Neural progenitor cell (in vitro differentiated cells): Measurements from ENCODE around the gene SPECC1L. TPM values are rescaled to one million over a fixed set of nuclear protein-coding genes. Genes with fewer than 3 reads are reported as not detected.

Experiments used
- DNase-seq: peaks from one replicate; pipeline ENCODE4 v3.0.0-alpha.2; 2016; ENCODE audit warnings: low spot score
- H2AFZ ChIP-seq: fragments of 200-600 bp; sonication (generic); replicated peaks from 2 replicates; pipeline ENCODE4 v1.6.1; 2016; ENCODE audit warnings: antibody characterized with exemption
- H3F3A ChIP-seq: fragments of 200-600 bp; sonication (generic); 2 replicates; pipeline ENCODE4 v1.6.1; 2016; ENCODE audit warnings: antibody characterized with exemption, low read depth
- H3K27ac ChIP-seq: fragments of 200-600 bp; sonication (generic); 2 replicates; pipeline ENCODE4 v1.5.1; 2016; ENCODE audit warnings: mild to moderate bottlenecking
- H3K27me3 ChIP-seq: fragments of 200-600 bp; sonication (generic); 2 replicates; pipeline ENCODE4 v1.6.1; 2016; ENCODE audit warnings: mild to moderate bottlenecking, moderate library complexity
- H3K36me3 ChIP-seq: fragments of 200-600 bp; sonication (generic); 2 replicates; pipeline ENCODE4 v1.5.1; 2016
- H3K4me1 ChIP-seq: fragments of 200-600 bp; sonication (generic); 2 replicates; pipeline ENCODE4 v1.6.1; 2016; ENCODE audit warnings: mixed run types
- H3K4me2 ChIP-seq: fragments of 200-600 bp; sonication (generic); 2 replicates; pipeline ENCODE4 v1.6.1; 2016
- H3K4me3 ChIP-seq: fragments of 200-600 bp; sonication (generic); 2 replicates; pipeline ENCODE4 v1.5.1; 2016
- H3K79me2 ChIP-seq: fragments of 200-600 bp; sonication (generic); 2 replicates; pipeline ENCODE4 v1.6.1; 2016; ENCODE audit warnings: low read depth
- H3K9ac ChIP-seq: fragments of 200-600 bp; sonication (generic); 2 replicates; pipeline ENCODE4 v1.6.1; 2016
- H3K9me3 ChIP-seq: fragments of 200-600 bp; sonication (generic); 2 replicates; pipeline ENCODE4 v1.5.1; 2016; ENCODE audit warnings: low read depth
- H4K20me1 ChIP-seq: fragments of 200-600 bp; sonication (generic); 2 replicates; pipeline ENCODE4 v1.6.1; 2016; ENCODE audit warnings: low read depth
- H3K27ac Mint-ChIP-seq: 3 replicates; pipeline ENCODE4 v1.8.0; 2021; ENCODE audit warnings: mixed read lengths
- H3K27me3 Mint-ChIP-seq: 2 replicates; pipeline ENCODE4 v1.8.0; 2022; ENCODE audit warnings: low read depth, mild to moderate bottlenecking, inconsistent platforms, moderate library complexity, mixed read lengths; ENCODE audit not compliant: insufficient read depth
- H3K36me3 Mint-ChIP-seq: 3 replicates; pipeline ENCODE4 v1.8.0; 2021; ENCODE audit warnings: mixed read lengths
- H3K4me1 Mint-ChIP-seq: 3 replicates; pipeline ENCODE4 v1.8.0; 2021; ENCODE audit warnings: mixed read lengths
- H3K4me3 Mint-ChIP-seq: 3 replicates; pipeline ENCODE4 v1.8.0; 2021; ENCODE audit warnings: mild to moderate bottlenecking, moderate library complexity, mixed read lengths
- H3K9me3 Mint-ChIP-seq: 3 replicates; pipeline ENCODE4 v1.8.0; 2020; ENCODE audit warnings: mixed read lengths
- CTCF ChIP-seq: fragments of 200-600 bp; sonication (generic); IDR thresholded peaks from 2 replicates; pipeline ENCODE4 v1.5.1; 2017; ENCODE audit warnings: antibody characterized with exemption, mild to moderate bottlenecking
- EZH2 ChIP-seq: fragments of 200-600 bp; sonication (generic); IDR thresholded peaks from 2 replicates; pipeline ENCODE4 v1.6.1; 2017; ENCODE audit warnings: antibody characterized with exemption, mild to moderate bottlenecking, moderate library complexity
- EZH2phosphoT487 ChIP-seq: fragments of 200-600 bp; sonication (generic); IDR thresholded peaks from 2 replicates; pipeline ENCODE4 v1.6.1; 2017; ENCODE audit warnings: antibody characterized with exemption
- total RNA-seq: library from RNA; depleted of rRNA; stranded (reverse); fragments of >200 nt; gene quantifications from 2 replicates; pipeline ENCODE4 v1.2.3, GENCODE V29; 2015; ENCODE audit warnings: low replicate concordance

SPECC1L gene
- total RNA-seq, 1 donor from 2014 or later = 48.9 TPM

GRCh38 chr22:24414523-24414922 is 143.9 kb downstream of the SPECC1L start:
- Mint-ChIP-seq H3K27me3 (no peaks in the 10 kb centered on the region), H3K27ac (no peak overlapping the region), H3K4me1 (peaks cover 1% of the 10 kb centered on the region), H3K9me3 (no peaks in the 10 kb centered on the region), H3K4me3 (no peak overlapping the region), H3K36me3 (peaks cover 4% of the 10 kb centered on the region)
- Histone ChIP-seq H3K9me3 (no peaks in the 10 kb centered on the region), H4K20me1 (peaks cover 4% of the 10 kb centered on the region), H3K9ac (no peak overlapping the region), H3K27ac (no peak overlapping the region), H2AFZ (no peak overlapping the region), H3K4me3 (no peak overlapping the region), H3K36me3 (no peaks in the 10 kb centered on the region), H3K4me2 (no peak overlapping the region), H3K27me3 (no peaks in the 10 kb centered on the region), H3K4me1 (peaks cover 7% of the 10 kb centered on the region), H3F3A (no peaks in the 10 kb centered on the region), H3K79me2 (no peaks in the 10 kb centered on the region)
- DNase-seq = no peak
- no peak for TF ChIP-seq EZH2

- peaks cover 15% of the 10 kb centered on the region for H3K4me1 ChIP-seq
- H3K4me3 ChIP-seq = no peak overlapping the region
- no peaks in the 10 kb centered on the region for H3K36me3 ChIP-seq
- H3K4me2 ChIP-seq = no peak overlapping the region
- Mint-ChIP-seq H3K27ac (no peak overlapping the region), H3K9me3 (no peaks in the 10 kb centered on the region), H3K4me1 (peaks cover 6% of the 10 kb centered on the region), H3K4me3 (no peak overlapping the region), H3K36me3 (peaks cover 3% of the 10 kb centered on the region), H3K27me3 (no peaks in the 10 kb centered on the region)
- H4K20me1 ChIP-seq = no peaks in the 10 kb centered on the region
- H3K27ac ChIP-seq = no peak overlapping the region
- H2AFZ ChIP-seq = no peak overlapping the region
- H3K9me3 ChIP-seq = no peaks in the 10 kb centered on the region
- no peak for DNase-seq
- H3K79me2 ChIP-seq = no peaks in the 10 kb centered on the region
- no peak overlapping the region for H3K9ac ChIP-seq
- TF ChIP-seq CTCF (no peak), EZH2phosphoT487 (no peak), EZH2 (no peak)
- H3F3A ChIP-seq = no peaks in the 10 kb centered on the region
- H3K27me3 ChIP-seq = no peaks in the 10 kb centered on the region
Measured at GRCh38 chr22:24414984-24415945, 144.6 kb downstream of the SPECC1L start.

GRCh38 chr22:24416095-24416494 is 145.5 kb downstream of the SPECC1L start:
- TF ChIP-seq EZH2 (no peak), CTCF (no peak)
- H3K4me2 ChIP-seq = no peak overlapping the region
- no peaks in the 10 kb centered on the region for H3K36me3 Mint-ChIP-seq
- peaks cover 6% of the 10 kb centered on the region for H3K4me1 Mint-ChIP-seq
- no peak for DNase-seq
- no peak overlapping the region for H3K27ac Mint-ChIP-seq
- no peaks in the 10 kb centered on the region for H3F3A ChIP-seq
- H3K36me3 ChIP-seq = no peaks in the 10 kb centered on the region
- no peak overlapping the region for H3K27ac ChIP-seq
- H3K79me2 ChIP-seq = no peaks in the 10 kb centered on the region
- no peak overlapping the region for H3K4me3 ChIP-seq
- H3K9me3 ChIP-seq = no peaks in the 10 kb centered on the region
- no peaks in the 10 kb centered on the region for H4K20me1 ChIP-seq
- H3K27me3 ChIP-seq = no peaks in the 10 kb centered on the region
- H3K4me3 Mint-ChIP-seq = no peak overlapping the region
- H3K9ac ChIP-seq = no peak overlapping the region
- peaks cover 2% of the 10 kb centered on the region for H3K27me3 Mint-ChIP-seq
- no peak overlapping the region for H2AFZ ChIP-seq
- H3K4me1 ChIP-seq = peaks cover 22% of the 10 kb centered on the region
- no peaks in the 10 kb centered on the region for H3K9me3 Mint-ChIP-seq

- Histone ChIP-seq H2AFZ (no peak overlapping the region), H3K4me3 (no peak overlapping the region), H3K36me3 (no peaks in the 10 kb centered on the region), H3K79me2 (no peaks in the 10 kb centered on the region), H4K20me1 (no peaks in the 10 kb centered on the region), H3K9me3 (no peaks in the 10 kb centered on the region), H3F3A (no peaks in the 10 kb centered on the region), H3K9ac (no peak overlapping the region), H3K27ac (no peak overlapping the region), H3K4me2 (no peak overlapping the region), H3K27me3 (no peaks in the 10 kb centered on the region), H3K4me1 (peaks cover 22% of the 10 kb centered on the region)
- Mint-ChIP-seq H3K4me1 (peaks cover 8% of the 10 kb centered on the region), H3K4me3 (no peak overlapping the region), H3K27ac (no peak overlapping the region), H3K27me3 (peaks cover 7% of the 10 kb centered on the region), H3K9me3 (no peaks in the 10 kb centered on the region), H3K36me3 (no peaks in the 10 kb centered on the region)
- DNase-seq = no peak
- TF ChIP-seq CTCF = no peak
- no peak for TF ChIP-seq EZH2
- TF ChIP-seq EZH2phosphoT487 = no peak
Measured at GRCh38 chr22:24416611-24417010, 146.0 kb downstream of the SPECC1L start.
